CMK (cell line): ENCODE measurements around the gene SERPINA3.

Source experiments
- DNase-seq: peaks from one replicate; pipeline ENCODE4 v3.0.0-alpha.2; 2010; ENCODE audit warnings: low read depth

SERPINA3 gene

DNA sequence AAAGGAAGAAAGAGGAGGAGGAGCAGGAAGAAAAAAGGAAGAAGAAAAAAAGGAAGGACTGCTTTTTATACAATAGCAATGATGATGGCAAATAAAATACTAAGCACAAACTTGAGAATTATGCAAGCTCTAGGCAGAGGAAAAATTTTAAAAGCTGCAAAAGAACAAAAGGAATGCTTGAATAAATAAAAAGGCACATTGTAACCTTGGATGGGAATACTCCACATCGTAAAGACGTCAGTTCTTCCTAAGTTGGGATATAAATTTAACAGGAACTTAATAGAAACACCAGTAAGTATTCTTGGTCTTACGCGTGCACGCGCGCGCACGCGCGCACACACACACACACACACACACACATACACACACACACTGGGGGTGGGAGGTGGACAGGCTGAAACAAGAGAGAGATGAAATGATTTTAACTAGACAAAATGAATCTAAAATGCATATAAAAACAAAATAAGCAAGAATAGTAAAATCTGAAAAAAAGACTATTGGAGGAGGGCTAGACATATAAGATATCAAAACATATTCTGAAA lies 43.0 kb downstream of the SERPINA3 start:
- no peak for DNase-seq

DNA sequence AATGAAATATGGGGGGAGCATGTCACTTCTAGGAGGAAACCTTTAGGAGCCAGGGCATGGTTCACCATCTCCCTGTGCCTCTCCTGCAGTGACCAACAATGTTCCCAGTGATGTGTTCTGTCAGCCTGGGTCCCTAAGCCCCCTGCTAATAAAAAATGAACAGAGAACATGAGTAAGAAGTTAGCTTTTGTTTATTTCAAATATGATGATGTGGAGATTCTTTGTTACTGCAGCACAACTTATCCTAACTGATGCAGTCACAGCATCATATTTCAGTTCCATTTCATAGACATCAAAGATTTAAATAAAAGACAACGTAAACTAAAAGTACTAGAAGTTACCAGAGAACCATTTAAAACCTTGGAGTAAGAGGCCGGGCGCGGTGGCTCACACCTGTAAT lies 43.9 kb downstream of the SERPINA3 start:
- no peak for DNase-seq

DNA sequence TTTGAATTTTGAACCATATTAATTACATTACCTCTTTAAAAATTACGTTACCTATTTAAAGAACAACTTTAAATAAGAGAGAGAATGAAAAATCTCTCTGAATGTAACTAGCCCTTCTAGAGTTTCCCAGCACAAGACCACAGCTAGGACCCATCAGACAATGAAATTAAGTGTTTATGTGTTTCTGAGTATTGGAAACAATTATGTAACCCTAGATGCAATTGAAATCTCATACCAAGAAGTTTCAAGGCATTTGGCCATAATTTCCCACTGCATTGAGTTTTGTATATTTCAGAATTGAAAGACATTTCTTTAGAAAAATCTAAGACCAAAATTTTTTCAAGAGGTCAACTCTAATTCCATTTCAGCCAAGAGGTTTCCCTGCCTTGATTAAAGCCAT lies 47.1 kb downstream of the SERPINA3 start:
- no peak for DNase-seq

DNA sequence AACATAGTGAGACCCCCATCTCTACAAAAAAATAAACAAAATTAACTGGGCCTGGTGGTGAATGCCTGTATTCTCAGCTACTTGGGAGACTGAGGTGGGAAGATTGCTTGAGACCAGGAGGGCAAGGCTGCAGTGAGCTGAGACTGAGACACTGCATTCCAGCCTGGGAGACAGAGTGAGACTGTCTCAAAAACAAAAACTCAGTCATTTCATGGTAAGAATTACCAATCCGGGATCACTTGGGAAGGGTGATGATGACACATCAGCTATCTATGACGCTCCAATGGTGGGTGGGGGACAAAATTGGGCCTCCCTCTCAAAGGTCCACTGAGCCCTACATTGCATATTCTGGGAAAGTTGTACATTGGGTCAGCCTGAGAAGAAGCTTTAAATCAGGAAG lies 47.7 kb downstream of the SERPINA3 start:
- DNase-seq = no peak

DNA sequence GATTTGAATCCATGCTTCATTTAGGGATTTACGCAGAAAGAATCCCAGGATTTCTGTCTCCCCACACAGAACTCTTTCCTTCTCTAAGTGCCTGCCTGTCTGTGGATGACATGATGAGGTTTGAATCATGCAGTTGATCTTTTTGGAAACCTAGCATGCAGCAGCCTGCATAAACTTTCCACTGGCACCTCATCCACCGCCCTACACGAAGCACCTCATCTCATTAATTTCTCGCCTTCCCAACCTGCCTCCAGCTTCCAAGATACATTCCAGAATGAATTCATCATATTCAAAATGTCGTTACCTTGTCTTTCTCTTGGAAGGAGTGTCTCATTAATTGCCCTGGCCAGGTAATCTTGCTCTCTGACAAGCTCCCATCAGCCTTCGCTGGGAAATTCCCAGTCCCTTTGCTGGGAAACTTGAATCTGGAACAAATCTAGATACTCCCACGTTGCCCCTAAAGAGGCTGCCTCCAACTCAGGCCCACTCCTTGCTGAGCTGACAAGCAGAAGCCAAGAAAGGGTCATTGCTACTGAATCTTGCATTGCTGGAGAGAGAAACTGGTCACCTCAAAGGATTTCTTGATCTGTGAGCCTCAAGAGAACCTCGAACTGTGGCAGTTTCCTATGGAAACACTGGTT lies 48.2 kb downstream of the SERPINA3 start:
- DNase-seq = no peak

DNA sequence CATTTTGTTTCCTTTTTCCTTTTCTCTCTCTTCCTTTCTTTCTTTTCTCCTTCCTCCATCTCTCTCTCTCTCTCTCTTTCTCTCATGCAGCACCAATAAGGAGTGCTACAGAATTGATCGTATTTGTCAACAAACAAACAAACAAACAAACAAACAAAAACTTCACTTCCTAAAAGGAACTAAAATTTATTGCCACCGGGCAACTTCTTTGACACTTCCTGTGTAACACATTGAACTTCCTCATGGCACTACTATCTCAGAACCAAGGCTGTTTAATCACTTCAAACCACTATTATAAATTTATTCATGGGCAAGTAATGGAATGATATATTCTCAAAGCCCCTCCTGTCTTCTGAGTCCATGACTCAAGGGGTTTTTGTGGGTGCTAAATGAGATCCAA lies 51.3 kb downstream of the SERPINA3 start:
- DNase-seq = no peak

DNA sequence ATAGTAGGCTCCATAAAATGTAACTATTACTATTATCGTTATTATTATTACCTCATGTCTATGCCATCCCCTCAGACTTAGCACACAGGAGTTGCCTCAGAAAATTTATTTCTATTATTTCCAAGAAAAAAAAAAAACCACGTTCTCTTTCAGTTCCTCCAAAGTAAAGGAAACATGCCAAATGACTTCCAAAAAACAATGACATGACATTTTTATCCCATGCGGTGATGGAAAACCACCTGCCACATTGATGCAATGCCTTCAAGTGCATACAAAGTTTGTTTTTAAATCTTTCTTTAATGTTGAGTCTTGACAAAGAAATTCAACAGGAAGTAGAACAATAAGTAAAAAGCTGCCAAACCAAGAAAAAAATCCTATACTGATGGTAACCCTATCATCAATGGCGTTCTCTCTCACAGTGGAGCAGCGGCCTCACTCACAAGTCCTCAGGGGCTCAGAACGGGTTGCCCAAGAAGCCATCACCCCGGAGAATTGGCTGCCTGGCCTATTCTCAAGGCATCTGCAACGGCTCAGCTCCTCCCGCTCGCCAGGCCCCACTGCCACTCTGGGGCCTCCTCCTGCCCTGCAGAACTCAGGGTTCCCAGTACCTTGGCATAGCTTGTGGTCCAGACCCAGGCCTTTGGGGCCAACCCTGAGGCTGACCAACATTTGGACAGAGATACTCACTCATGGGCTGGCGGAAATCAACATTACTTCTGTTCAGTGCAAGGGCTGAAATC lies 51.9 kb downstream of the SERPINA3 start:
- DNase-seq = no peak

DNA sequence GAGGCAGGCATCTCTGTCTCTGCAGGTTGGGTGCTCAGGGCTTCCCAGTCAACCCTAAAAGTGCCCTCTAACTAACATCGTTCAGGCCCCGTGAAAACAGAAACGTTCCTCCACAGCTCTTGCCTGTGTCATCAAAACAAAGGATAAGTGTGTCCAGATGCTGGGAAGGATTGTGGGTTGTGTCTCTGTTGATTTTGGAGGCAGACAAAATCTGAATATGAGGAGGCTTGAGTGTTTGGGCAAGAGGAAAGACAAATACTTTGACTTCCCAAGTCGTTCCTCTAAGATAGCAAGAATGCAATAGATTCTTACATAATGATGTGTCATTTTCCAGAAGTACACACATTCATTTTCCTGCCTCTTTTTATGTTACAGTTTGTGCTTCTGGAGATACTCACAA lies 52.9 kb downstream of the SERPINA3 start:
- no peak for DNase-seq

DNA sequence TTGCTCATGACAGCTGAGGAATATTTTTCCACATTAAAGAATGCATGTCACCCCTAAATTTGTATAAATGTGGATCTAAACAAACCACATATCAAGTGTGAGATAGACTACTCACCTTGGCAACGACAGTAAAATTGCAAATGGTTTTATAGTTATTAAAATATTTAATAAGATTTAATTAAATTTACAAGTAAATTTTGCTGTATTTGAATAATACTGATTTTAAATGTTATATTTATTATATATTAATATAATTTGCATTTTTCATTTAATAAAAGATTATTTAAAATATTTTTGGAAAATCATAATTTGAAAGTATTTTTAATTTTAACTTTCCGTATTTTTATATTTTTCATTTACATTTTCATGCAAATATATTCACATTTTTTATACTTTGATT lies 53.4 kb downstream of the SERPINA3 start:
- DNase-seq = no peak

DNA sequence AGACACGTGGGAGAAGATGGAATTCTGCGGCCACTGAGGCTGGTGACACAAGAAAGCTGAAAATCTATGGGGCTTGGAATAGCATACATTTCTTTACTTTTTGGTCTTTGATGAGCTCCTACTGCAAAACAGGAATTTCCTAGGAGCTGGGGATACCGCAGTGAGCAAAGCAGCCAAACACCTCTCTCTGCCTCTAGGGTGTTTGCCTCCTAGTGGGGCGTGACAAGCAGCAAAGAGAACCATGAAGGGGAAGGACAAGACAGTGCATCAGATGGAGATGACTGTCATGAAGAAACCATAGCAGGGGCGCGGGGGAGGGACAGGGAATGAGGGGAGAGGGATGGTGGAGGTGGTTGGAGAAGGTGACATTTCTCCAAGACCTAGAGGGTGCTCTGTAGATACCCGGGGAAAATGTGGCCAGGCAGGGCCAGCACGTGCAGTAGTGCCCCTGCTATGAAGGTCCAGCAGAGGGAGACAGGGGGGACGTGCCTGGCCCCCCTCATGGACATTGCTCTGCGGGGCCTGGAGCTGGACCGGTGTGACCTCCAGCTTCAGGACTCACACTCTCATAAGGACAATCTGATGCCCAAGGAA lies 58.6 kb downstream of the SERPINA3 start:
- no peak for DNase-seq

DNA sequence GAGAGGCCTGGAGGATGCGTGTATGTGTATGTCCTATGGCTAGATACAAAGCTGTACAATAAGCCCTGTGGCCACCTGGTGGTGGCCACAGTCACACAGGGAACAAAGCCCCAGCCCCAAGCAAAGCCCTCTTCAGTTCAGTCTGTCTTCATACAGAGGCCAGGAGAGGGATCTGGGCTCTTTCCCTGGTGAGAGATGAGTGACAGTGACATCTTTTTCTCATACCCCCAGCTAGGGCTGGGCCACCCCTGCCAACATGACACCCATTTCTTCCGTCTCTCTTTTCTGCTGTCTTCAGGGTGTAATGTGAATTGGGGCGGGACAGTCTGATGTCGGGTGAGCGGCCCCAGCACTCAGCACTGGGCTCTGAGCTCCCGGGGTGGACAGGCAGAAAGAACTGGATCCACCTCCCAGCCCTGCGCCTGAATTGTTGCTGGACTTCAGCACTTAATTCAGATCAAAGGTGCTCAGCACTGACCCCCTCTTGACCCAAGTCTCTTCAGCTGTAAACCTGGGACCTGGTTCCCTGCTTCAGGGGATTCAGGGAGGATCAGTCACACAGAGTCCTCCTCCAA lies 59.8 kb downstream of the SERPINA3 start:
- DNase-seq = no peak

DNA sequence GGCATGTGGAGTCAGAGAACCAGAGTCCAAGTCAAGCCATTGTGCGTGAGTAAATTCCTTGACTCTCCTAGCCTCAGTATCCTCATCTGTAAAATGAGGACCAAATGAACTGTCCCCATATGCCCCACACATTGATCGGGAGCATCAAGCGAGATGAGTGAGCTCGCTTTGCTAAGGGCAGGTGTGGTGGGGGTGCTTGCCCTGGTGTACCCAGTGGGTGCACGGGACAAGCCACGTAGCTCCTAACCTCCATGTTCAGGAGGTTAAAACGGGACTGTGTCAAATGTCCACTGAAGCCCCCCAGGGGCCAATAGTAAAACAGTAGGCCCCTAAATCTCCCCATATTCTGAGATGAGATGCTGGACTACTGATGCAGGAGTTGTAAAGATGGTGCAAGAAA lies 60.9 kb downstream of the SERPINA3 start:
- no peak for DNase-seq
